HEK293T (cell line): ENCODE measurements around the gene STAB2.

Experiments used
- CTCF ChIA-PET: fragments of 350-600 bp; formaldehyde crosslinking; extraction: SDS; loops from one replicate; lab custom pipeline; 2021; ENCODE audit warnings: antibody characterized with exemption, inconsistent platforms; lab: Yijun Ruan, JAX
- POLR2A ChIA-PET: fragments of 350-600 bp; formaldehyde crosslinking; extraction: SDS; loops from one replicate; lab custom pipeline; 2020; ENCODE audit warnings: antibody characterized with exemption, inconsistent platforms; lab: Yijun Ruan, JAX
- DNase-seq: peaks from one replicate; pipeline ENCODE4 v3.0.0; 2012; ENCODE audit warnings: mixed read lengths; ENCODE audit errors: extremely low spot score
- ARNT ChIP-seq: fragments of 450-650 bp; IDR thresholded peaks from 2 replicates; pipeline ENCODE4 v1.6.1; 2017; ENCODE audit warnings: mild to moderate bottlenecking
- BHLHE40 ChIP-seq: fragments of 450-650 bp; IDR thresholded peaks from 2 replicates; pipeline ENCODE4 v1.6.1; 2016; ENCODE audit warnings: mild to moderate bottlenecking, moderate library complexity, borderline replicate concordance
- CTBP1 ChIP-seq: fragments of 450-650 bp; IDR thresholded peaks from 2 replicates; pipeline ENCODE4 v1.6.1; 2016; ENCODE audit warnings: borderline replicate concordance
- ELF4 ChIP-seq: fragments of 450-650 bp; IDR thresholded peaks from 2 replicates; pipeline ENCODE4 v1.6.1; 2017; ENCODE audit warnings: antibody characterized with exemption
- FOXA1 ChIP-seq: fragments of 450-650 bp; IDR thresholded peaks from 2 replicates; pipeline ENCODE4 v1.6.1; 2016; ENCODE audit warnings: mild to moderate bottlenecking
- FOXK2 ChIP-seq: fragments of 450-650 bp; IDR thresholded peaks from 2 replicates; pipeline ENCODE4 v1.6.1; 2016; ENCODE audit warnings: mild to moderate bottlenecking
- FOXM1 ChIP-seq: fragments of 450-650 bp; IDR thresholded peaks from 2 replicates; pipeline ENCODE4 v1.6.1; 2017; ENCODE audit warnings: mild to moderate bottlenecking, borderline replicate concordance
- HDGF ChIP-seq: fragments of 450-650 bp; IDR thresholded peaks from 2 replicates; pipeline ENCODE4 v1.6.1; 2017; ENCODE audit warnings: antibody characterized with exemption, borderline replicate concordance
- L3MBTL2 ChIP-seq: fragments of 450-650 bp; conservative IDR thresholded peaks from 2 replicates; pipeline ENCODE4 v1.6.1; 2016; ENCODE audit warnings: mild to moderate bottlenecking
- LEF1 ChIP-seq: fragments of 450-650 bp; IDR thresholded peaks from 2 replicates; pipeline ENCODE4 v1.6.1; 2017; ENCODE audit warnings: mild to moderate bottlenecking, borderline replicate concordance
- NFRKB ChIP-seq: fragments of 450-650 bp; IDR thresholded peaks from 2 replicates; pipeline ENCODE4 v1.6.1; 2016; ENCODE audit warnings: mild to moderate bottlenecking, moderate library complexity
- PKNOX1 ChIP-seq: fragments of 450-650 bp; IDR thresholded peaks from 2 replicates; pipeline ENCODE4 v1.6.1; 2016
- SP1 ChIP-seq: fragments of 450-650 bp; IDR thresholded peaks from 2 replicates; pipeline ENCODE4 v1.6.1; 2017
- SUZ12 ChIP-seq: fragments of 450-650 bp; IDR thresholded peaks from 2 replicates; pipeline ENCODE4 v1.6.1; 2016; ENCODE audit warnings: mild to moderate bottlenecking
- TARDBP ChIP-seq: fragments of 450-650 bp; IDR thresholded peaks from 2 replicates; pipeline ENCODE4 v1.6.1; 2016
- ZNF384 ChIP-seq: fragments of 450-650 bp; IDR thresholded peaks from 2 replicates; pipeline ENCODE4 v1.6.1; 2016

The STAB2 gene

GRCh38 chr12:103769240-103769945, 182.3 kb downstream of the STAB2 start:
- DNase-seq, result peak; percentile 30
- POLR2A ChIA-PET, result no interaction called here
- no peak for TF ChIP-seq LEF1
- no peak for TF ChIP-seq HDGF
- TF ChIP-seq SP1, result no peak
- TF ChIP-seq FOXM1, result no peak
- TF ChIP-seq ARNT, result no peak
- TF ChIP-seq NFRKB, result no peak
- 0 out of 2 replicates have a peak, but pooled peaks have one; percentile 8 for TF ChIP-seq PKNOX1
- no peak for TF ChIP-seq FOXK2
- TF ChIP-seq CTBP1, result no peak
- CTCF ChIA-PET, result interaction anchor here (1.1 kb wide), 1 partner anchor 29 kb away, joined by 3 read pairs; no protein-coding TSS in a partner anchor

GRCh38 chr12:103771466-103771865, 184.4 kb downstream of the STAB2 start:
- TF ChIP-seq LEF1, result no peak
- no peak for TF ChIP-seq CTBP1
- TF ChIP-seq NFRKB, result no peak
- no peak for TF ChIP-seq TARDBP
- TF ChIP-seq L3MBTL2, result no peak
- no peak for TF ChIP-seq SUZ12
- no peak for TF ChIP-seq PKNOX1
- TF ChIP-seq HDGF, result no peak
- no peak for TF ChIP-seq ELF4
- TF ChIP-seq ARNT, result no peak
- TF ChIP-seq FOXA1, result no peak
- no peak for TF ChIP-seq BHLHE40
- TF ChIP-seq ZNF384, result no peak

GRCh38 chr12:103772367-103773108, 185.5 kb downstream of the STAB2 start:
- POLR2A ChIA-PET, result no interaction called here
- TF ChIP-seq ZNF384 (no peak), FOXA1 (no peak), LEF1 (no peak)
- CTCF ChIA-PET, result no interaction called here
- no peak for DNase-seq

More at GRCh38 chr12:103771466-103771865, 184.4 kb downstream of the STAB2 start:
- ChIA-PET CTCF (interaction anchor here (0.7 kb wide), 1 partner anchor 8 kb away, joined by 3 read pairs; no protein-coding TSS in a partner anchor), POLR2A (no interaction called here)
- DNase-seq, result peak; percentile 46

- DNase-seq, result no peak
- POLR2A ChIA-PET, result no interaction called here
- TF ChIP-seq TARDBP, result no peak
- TF ChIP-seq CTBP1, result no peak
- TF ChIP-seq NFRKB, result no peak
- TF ChIP-seq HDGF, result no peak
- TF ChIP-seq SP1, result no peak
- TF ChIP-seq BHLHE40, result no peak
- no peak for TF ChIP-seq SUZ12
- no peak for TF ChIP-seq ELF4
- TF ChIP-seq ARNT, result no peak
- TF ChIP-seq FOXA1, result no peak
- CTCF ChIA-PET, result no interaction called here
Observed at GRCh38 chr12:103773109-103773910, 186.2 kb downstream of the STAB2 start.

- ChIA-PET POLR2A (no interaction called here), CTCF (no interaction called here)
- DNase-seq, result no peak
- TF ChIP-seq NFRKB (no peak), L3MBTL2 (no peak), HDGF (no peak), ELF4 (no peak), TARDBP (no peak), SP1 (no peak), CTBP1 (no peak), ZNF384 (no peak), FOXA1 (no peak), LEF1 (no peak), ARNT (no peak), PKNOX1 (no peak), SUZ12 (no peak)
Observed at GRCh38 chr12:103774977-103775560, 188.0 kb downstream of the STAB2 start.

GRCh38 chr12:103778781-103779180, 191.7 kb downstream of the STAB2 start:
- ChIA-PET CTCF (no interaction called here), POLR2A (no interaction called here)
- no peak for DNase-seq
- TF ChIP-seq ARNT, result no peak
- TF ChIP-seq ZNF384, result no peak
- no peak for TF ChIP-seq FOXA1
- no peak for TF ChIP-seq NFRKB
- TF ChIP-seq FOXK2, result no peak
- TF ChIP-seq FOXM1, result no peak
- no peak for TF ChIP-seq TARDBP
- no peak for TF ChIP-seq SP1
- no peak for TF ChIP-seq LEF1
- no peak for TF ChIP-seq L3MBTL2
- TF ChIP-seq BHLHE40, result no peak
- no peak for TF ChIP-seq SUZ12
- no peak for TF ChIP-seq HDGF
